ENCODE results near the gene SRGAP3.
A peak's percentile ranks its signal among the peaks of the same experiment; 100 is the strongest.

Gene SRGAP3

GRCh38 chr3:9225268-9225667, 24.2 kb downstream of the SRGAP3 start:
- DNase-seq (ENCODE audit: low spot score) = no peak

GRCh38 chr3:9224490-9224889, 25.0 kb downstream of the SRGAP3 start:
- DNase-seq (ENCODE audit: low spot score) = peak; percentile 43

DNA sequence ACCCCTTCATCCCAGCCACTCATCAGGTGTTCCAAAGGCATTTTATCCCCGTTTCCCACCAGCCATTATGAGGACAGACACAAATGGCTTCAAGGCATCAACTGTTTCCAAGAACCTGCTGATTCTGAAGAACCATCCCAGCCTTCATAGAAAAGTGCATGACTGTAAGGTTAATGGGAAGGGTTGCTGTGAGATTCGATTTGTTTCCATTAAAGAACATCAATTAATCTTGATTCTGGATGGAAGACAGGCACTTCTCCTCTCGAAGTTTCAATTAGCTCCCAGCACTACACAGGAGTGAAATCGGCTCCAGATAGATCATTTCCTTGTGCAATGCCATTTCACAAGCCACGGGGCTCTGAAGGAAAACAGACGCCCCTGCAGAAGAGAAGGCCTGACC, 25.8 kb downstream of the SRGAP3 start:
- DNase-seq (ENCODE audit: low spot score) = peak; percentile 99

GRCh38 chr3:9222956-9223639, 26.3 kb downstream of the SRGAP3 start:
- no peak for DNase-seq (ENCODE audit: low spot score)

GRCh38 chr3:9222049-9222448, 27.4 kb downstream of the SRGAP3 start:
- no peak for DNase-seq (ENCODE audit: low spot score)

DNA sequence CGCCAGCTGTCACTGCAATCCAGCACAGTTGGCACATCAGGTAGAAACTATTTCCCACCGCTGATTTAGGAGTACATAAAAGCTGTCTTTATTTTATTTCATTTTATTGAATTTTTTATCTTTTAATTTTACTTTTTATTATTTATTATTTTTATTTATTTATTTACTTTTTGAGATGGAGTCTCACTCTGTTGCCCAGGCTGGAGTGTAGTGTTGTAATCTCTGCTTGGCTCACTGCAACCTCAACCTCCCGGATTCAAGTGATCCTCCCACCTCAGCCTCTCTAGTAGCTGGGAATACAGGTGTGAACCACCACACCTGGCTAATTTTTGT, 31.0 kb downstream of the SRGAP3 start:
- DNase-seq (ENCODE audit: low spot score) = no peak

DNA sequence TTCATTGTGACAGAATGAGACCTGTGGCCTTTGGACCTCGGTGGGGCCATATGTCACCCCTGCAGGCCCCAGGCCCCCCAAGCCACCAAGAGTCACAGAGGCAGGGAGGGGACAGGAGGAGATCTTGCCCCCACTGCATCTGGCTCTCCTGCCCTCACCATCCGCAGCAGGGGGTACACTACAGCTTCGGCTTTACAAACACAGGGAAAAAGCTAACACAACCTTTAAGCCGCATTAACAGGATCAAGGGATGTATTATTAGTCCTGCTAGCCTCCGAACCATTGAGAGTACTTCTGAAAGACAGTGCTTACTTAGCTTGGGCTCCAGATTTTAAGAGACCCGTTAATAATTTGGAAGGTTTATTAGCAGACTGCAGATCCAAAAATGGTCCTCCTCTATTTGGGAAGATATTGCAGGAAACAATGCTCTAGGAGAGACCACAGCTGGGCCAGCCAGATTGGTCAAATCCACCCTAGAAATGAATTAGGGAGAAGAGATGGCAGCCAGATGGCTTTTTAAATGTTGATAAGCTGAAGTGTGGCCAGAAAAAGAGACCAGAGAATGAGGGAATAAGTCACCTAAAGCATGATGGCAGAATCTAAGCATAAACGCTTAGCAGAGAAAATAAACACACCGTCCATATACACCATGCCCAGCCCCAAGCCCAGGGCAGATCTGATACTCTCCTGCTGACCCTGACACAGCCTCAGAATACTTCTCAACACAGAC, 31.5 kb downstream of the SRGAP3 start:
- peak; percentile 80 for DNase-seq (ENCODE audit: low spot score)

GRCh38 chr3:9216736-9217135, 32.7 kb downstream of the SRGAP3 start:
- DNase-seq (ENCODE audit: low spot score) = no peak

GRCh38 chr3:9214599-9214998, 34.8 kb downstream of the SRGAP3 start:
- no peak for DNase-seq (ENCODE audit: low spot score)

DNA sequence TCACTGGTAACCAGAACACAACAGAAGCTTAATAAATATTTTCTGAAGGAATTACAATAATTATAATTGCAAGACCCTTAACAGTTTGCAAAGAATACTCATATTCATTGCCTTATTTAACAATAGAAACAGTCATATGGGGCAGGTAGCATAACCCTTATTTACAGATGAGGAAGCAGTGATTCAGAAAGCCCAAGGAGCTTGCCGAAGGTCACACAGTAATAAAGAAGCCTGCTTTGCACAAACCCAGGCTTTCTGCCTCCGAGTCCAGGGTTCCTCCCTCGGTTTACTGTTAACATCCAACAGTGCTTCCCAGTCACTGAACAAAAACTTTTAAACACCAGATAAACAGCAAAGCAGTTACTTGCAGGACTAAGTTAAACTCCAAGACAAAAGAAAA, 35.3 kb downstream of the SRGAP3 start:
- no peak for DNase-seq (ENCODE audit: low spot score)

- no peak for DNase-seq (ENCODE audit: low spot score)
Measured at GRCh38 chr3:9213019-9213634, 36.3 kb downstream of the SRGAP3 start.

- no peak for DNase-seq (ENCODE audit: low spot score)
Measured at GRCh38 chr3:9211155-9211950, 38.1 kb downstream of the SRGAP3 start.

- DNase-seq (ENCODE audit: low spot score) = no peak
Measured at GRCh38 chr3:9209777-9210176, 39.7 kb downstream of the SRGAP3 start.

DNA sequence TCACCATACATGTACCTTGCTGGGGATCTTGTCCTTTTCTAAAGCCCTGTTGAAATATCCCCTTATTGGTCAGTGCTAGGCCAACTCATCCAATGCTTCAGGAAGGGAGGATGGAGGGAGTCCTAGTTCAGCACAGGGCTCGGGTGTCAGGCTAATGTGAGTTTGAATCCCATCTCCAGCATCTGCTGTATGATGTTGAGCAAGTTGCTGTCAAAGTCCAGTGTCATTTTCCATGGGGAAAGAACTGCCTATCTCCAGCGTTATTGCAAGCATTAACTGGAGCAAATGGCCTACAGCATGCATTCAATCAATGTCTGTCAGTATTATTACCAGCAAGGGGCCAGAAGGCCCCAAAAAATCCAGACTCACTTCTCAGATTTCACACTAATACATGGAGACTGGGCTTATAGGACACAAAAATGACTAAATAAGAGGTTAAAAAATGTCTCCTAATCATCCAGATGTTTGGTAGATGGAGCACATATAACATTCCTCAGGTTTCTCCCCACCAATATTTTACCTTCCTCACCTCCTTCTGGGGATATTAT, 40.8 kb downstream of the SRGAP3 start:
- no peak for DNase-seq (ENCODE audit: low spot score)

DNA sequence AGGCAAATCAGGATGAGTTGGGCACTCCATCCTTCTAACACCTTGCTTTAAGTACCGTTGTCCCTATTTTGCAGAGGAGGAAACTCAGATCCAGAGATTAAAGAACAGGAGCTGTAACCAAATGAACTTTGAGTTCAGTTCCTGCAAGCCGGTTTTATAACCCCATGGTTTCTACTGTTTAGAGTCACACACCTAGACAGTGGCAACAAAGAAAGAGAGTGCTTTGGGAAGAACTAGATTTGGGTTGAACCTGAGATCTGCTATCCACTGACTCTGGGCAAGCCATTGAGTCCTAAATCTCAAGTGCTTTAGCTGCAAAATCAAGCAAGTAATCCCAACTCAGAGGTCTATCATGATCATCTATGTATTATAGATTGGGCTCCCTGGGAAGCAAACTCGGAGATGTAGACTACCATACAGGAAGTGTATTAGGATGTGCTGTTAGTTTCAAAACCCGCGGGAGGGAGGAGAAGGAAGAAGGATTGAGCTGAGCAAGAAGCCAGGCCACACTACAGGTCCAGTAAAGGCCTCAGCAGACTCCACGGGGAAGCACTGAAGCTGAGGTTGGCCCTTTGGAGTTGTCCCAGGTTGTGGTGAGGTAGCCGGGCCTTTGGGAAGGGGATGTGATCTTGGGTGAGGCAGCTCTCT, 42.2 kb downstream of the SRGAP3 start:
- no peak for DNase-seq (ENCODE audit: low spot score)

GRCh38 chr3:9206287-9206686, 43.2 kb downstream of the SRGAP3 start:
- DNase-seq (ENCODE audit: low spot score) = no peak

DNA sequence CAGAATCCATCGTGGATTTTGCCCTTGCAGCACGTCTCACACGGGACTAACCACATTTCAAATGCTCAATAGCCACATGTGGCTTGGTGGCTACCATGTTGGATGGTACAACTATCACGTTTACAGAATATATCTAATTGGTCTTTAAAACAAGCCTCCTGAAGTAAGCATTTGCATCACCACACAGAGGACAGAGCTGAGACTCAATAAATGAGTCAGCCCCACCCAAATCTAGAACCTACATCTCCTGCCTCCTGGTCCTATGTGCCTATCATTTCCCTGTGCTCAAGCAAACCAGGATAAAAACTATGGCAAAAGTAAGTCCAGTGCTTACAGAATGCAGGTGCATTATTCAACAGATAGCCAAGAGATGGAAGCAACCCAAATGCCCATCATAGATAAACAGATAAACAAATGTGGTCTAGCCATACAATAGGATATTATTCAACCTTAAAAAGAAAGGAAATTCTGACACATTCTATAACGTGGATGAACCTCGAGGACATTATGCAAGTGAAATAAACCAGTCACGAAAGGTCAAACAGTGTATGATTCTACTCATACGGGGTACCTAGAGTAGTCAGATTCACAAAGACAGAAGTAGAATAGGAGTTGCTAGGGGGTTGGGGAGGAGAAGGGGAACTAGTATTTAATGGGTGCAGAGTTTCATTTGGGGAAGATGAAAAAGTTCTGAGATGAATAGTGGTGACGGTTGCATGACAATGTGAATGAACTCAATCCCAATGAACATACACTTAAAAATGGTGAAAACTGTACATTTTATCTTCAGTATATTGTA, 43.9 kb downstream of the SRGAP3 start:
- no peak for DNase-seq (ENCODE audit: low spot score)

DNA sequence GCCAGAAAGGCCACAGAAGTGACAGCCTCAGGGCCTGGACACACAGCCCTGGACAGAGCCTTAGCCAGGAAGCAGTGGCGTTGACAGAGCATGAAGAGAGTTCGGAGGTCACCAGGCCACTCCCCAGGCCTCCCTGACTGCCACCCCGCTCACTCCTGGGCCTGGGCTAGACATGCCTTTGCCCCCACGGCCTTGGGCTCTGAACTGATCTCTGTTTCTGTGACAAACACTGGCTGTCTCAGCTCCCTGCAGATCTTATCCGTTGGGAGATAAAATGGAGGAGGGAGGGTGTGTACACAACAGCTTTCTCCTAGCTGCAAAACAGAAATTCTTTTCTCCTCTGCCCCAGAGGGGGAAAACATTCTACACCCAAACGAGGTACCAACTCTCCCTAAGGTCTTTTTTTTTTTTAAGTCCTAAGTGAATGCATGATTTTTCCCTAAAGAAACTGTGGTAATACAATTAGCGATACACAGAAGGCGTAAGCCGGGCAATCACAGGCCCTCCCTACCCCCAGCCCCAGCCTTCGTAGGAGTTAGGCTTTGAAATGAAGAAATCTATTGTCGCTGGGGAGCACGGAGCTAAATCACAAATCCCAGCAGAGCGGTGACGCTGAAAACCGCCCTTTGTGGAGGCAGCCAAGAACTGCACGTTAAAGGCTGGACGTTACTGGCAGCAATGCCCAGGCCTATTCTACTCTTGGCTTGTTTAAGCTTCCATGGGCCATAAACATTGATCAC, 45.0 kb downstream of the SRGAP3 start:
- DNase-seq (ENCODE audit: low spot score) = peak; percentile 85

DNA sequence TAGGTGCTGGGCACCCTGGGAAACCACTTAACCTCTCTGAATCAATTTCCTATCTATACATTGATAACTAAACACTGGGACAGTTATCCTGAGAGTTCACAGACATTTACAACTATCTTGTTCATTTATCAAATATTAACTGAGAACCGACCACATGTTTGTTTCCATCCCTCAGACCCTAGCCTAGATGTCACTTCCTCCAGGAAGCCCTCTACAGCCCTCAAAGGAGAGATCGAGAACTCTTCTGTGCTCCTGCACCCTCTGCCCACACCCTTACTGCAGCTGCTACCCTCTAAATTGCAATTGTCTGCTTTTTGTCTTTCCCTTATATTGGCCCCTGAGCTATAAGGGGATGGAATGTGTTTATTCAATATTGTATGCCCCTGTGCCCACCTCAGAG, 46.1 kb downstream of the SRGAP3 start:
- no peak for DNase-seq (ENCODE audit: low spot score)

GRCh38 chr3:9202546-9202945, 46.9 kb downstream of the SRGAP3 start:
- DNase-seq (ENCODE audit: low spot score) = no peak

Measured in SK-N-DZ (cell line).